HG03045 (cell line): ENCODE results near the gene SH2D7.
"Not testable (repeated sequence)": the region's sequence is repeated elsewhere in the genome, so short reads cannot be mapped to it uniquely, and the experiment has no call there.

Experiments
- ATAC-seq: cut with Tn5 transposase; IDR thresholded peaks from one replicate; pipeline ENCODE4 v1.9.1; 2021; ENCODE audit warnings: mild to moderate bottlenecking, moderate library complexity; ENCODE audit not compliant: unreplicated experiment

Gene SH2D7

DNA sequence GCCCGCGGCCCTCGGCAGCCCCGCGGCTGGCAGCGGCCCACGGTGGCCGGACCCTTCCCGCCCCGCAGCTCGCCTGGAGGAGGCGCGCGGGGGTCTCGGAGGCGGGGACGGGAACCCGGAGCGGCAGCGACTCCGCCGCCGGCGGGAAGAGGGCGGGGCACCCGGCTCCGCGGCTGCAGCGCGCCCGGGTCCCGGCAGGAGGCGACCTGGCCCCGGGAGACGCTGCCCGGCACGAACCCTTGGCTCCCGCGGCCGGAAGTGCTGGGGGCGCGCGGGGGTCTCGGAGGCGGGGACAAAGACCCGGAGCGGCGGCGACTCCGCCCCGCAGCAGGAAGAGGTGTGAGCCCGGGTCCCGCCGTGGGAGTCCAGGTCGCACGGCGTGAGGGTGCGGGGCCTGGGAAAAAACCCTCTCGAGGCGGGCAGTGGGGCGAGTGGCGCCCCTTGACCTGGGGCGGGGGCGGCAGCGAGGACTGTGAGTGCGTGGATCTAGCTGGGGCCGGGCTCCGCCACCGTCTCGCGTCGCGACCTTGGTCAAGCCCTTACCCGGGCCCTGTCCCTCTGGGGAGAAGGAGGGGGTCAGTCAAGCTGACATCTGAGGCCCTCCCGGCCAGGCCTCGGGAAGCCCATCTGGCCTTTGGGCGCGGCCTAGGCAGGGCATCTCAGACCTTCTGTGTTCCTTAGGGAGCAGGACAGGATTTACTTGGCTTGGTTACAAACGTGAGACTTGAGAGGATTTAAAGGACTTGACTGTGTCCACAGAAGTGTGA lies 39.1 kb downstream of the SH2D7 start, which contains the start of gene CIB2:
Gene CIB2 (minus strand): TSS at position 151 of the 767 bp plus-strand sequence. CDS start 230 bp downstream, outside the sequence.
- ATAC-seq: peak; percentile 84

GRCh38 chr15:78133801-78134200 lies 41.4 kb downstream of the SH2D7 start:
- ATAC-seq: no peak

GRCh38 chr15:78139578-78139977 lies 47.2 kb downstream of the SH2D7 start:
- no peak for ATAC-seq

- no peak for ATAC-seq
These were observed 47.9 kb downstream of the SH2D7 start for GRCh38 chr15:78140292-78140691.

DNA sequence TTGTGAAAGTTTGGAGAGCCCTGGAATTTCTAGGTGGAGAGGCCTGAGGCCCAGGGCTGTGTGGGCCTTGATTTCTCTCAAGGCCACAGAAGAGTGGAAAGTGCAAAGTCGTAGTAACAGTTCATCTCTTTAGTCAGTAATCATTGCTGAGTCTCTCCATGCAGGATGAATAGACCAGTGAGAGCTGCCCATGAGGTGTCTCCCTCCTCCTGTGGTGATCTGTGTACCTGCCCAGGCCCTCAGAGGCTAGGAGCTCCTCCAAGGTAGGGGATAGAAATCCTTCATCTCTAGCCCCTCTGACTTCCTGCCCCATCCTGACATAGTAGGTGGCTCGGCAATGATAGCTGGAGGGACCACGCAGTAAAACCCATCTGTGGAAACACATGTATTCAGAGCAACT lies 50.0 kb downstream of the SH2D7 start:
- ATAC-seq: no peak

DNA sequence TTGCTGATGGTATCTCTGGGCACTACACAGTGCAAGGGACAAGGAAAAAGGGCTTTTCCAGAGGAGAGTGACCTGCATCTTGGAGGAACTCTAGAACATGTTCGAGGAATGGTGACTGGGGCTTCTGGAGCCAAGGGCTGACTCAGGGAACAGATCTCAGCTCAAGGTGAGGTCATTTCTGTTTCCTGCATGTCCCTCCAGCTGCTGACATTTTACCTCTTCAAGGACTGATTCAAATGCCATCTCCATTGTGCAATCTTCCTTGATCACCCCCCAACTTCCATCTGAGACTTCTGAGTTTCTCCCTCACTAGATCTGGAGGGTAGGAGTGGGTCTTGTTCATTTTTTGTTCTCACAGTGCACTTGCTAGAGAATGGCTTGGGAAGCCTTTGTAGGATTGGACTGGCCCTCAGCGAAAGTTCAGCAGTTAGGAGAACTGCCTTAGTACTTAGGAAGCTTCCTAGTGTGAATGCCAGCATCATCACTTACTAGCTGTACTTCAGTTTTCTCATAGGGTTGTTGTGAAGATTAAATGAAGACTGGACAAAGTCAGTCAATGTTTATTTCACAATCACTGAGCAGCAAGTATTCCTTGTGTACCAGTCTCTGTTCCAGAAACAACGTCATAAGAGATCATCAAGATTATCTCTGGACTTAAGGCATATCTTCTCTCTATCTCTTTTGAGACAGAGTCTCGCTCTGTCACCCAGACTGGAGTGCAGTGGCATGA lies 54.2 kb downstream of the SH2D7 start:
- no peak for ATAC-seq

- ATAC-seq: no peak
These were observed 55.2 kb downstream of the SH2D7 start for GRCh38 chr15:78147566-78147965.

DNA sequence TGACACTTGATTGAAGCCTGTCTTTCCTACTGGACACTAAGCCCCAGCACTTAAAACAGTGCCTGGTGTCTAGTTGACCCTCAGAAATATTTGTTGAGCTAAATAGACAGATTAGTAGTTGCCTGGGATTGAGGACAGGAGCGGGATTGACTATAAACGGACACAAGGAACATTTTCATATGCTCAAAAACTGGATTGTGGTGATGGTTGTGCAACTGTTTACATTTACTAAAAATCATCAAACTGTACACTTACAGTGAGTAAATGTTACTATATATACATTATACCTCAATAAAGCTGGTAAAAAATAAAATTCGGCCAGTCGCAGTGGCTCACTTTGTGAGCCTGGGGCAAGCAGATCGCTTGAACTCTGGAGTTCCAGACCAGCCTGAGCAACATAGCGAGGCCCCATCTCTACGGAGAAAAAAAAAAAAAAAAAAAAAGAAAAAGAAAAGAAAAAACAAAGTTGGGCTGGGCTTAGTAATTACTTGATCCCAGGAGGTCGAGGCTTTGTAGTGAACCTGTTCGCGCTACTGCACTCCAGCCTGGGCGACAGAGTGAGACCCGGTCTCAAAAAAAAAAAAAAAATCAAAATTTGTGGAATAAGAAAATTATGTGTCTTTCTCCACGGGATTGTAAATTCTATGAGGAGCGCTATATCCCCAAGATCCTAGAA lies 56.2 kb downstream of the SH2D7 start:
- ATAC-seq: peak; percentile 2

DNA sequence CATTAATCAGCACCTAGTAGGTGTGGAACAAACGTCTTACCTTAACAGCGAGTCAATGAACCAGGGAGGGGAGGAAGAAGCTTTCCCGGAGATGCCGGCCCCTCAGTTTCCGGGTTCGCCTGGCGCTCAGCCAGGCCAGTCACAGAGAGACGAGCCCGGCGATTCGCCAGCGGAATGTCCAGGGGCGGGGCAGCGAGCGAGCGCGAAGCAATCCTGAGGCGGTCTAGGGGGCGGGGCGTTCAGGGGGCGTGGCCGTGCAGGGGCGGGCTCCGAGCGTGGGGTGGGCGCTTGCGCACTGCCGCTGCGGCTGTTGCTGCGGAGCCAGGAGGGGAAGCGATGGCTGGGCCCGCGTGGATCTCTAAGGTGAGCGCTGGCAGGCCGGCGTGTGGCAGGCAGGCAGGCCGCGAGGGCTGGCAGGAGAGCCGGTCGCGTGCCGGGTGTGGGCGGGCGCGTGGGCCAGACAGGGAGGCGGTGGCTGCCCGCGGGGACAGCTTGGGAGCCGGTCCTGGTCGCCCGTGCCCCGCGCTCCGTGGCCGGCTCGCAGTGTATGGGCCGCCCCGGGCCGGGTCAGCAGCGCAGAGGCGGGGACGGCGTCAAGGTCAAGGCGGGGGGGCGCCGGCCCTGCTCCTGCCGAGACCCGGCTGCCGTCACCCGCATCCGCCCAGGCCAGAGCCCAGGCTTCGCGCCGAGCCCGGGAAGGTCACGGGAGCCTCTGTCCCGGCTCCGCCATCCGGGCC lies 56.9 kb downstream of the SH2D7 start, which contains the start of gene IDH3A:
Gene IDH3A (plus strand): TSS at position 295 of the 737 bp plus-strand sequence. CDS start 42 bp downstream, at position 337.
- peak; percentile 89 for ATAC-seq

- ATAC-seq: no peak
These were observed 57.7 kb downstream of the SH2D7 start for GRCh38 chr15:78149805-78150751.

DNA sequence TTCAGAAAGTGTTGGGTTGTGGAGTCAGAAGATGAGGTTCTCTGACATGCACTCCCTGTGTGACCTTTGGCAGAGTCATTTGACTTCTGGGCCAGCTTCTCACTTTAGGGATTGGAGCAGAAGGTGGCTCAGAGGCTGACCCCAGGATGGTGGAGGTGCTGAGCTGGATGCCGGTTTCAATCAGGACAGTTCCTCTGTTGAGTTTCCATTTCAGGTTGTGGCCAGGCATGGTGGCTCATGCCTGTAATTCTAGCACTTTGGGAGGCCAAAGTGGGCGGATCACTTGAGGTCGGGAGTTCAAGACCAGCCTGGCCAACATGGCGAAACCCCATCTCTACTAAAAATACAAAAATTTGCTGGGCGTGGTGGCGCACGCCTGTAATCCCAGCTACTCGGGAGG lies 58.7 kb downstream of the SH2D7 start:
- not testable (repeated sequence) for ATAC-seq
